RWPE2 (cell line): ENCODE measurements around the gene ZNF133.

Source experiments
- ATAC-seq: fragments of 200-7000 bp; cut with Tn5 transposase; 3 replicates; pipeline ENCODE4 v1.9.1; 2021; ENCODE audit warnings: low read depth
- DNase-seq: peaks from one replicate; pipeline ENCODE4 v3.0.0-alpha.2; 2020; ENCODE audit warnings: low spot score
- H3K27ac ChIP-seq: fragments of 450-650 bp; 2 replicates; pipeline ENCODE4 v1.5.1; 2017; ENCODE audit warnings: mild to moderate bottlenecking; ENCODE audit not compliant: poor library complexity, severe bottlenecking
- H3K27me3 ChIP-seq: fragments of 250-450 bp; sonication (Bioruptor Pico); 2 replicates; pipeline ENCODE4 v1.5.1; 2021; ENCODE audit warnings: mild to moderate bottlenecking, moderate library complexity; ENCODE audit not compliant: insufficient read depth, poor library complexity, severe bottlenecking
- H3K36me3 ChIP-seq: fragments of 250-450 bp; sonication (Bioruptor Pico); 2 replicates; pipeline ENCODE4 v1.5.1; 2020; ENCODE audit warnings: low read depth, mild to moderate bottlenecking, moderate library complexity
- H3K4me1 ChIP-seq: fragments of 250-450 bp; sonication (Bioruptor Pico); 2 replicates; pipeline ENCODE4 v1.5.1; 2021; ENCODE audit warnings: mild to moderate bottlenecking, moderate library complexity; ENCODE audit not compliant: insufficient read depth, poor library complexity, severe bottlenecking
- H3K4me3 ChIP-seq: fragments of 250-450 bp; sonication (Bioruptor Pico); 2 replicates; pipeline ENCODE4 v1.5.1; 2021; ENCODE audit warnings: mild to moderate bottlenecking, moderate library complexity; ENCODE audit not compliant: severe bottlenecking
- H3K9me3 ChIP-seq: fragments of 250-450 bp; sonication (Bioruptor Pico); 2 replicates; pipeline ENCODE4 v1.5.1; 2021; ENCODE audit warnings: mild to moderate bottlenecking, moderate library complexity; ENCODE audit not compliant: severe bottlenecking
- CTCF ChIP-seq: fragments of 450-650 bp; IDR thresholded peaks from one replicate; pipeline ENCODE4 v1.5.1; 2017; ENCODE audit warnings: mild to moderate bottlenecking, moderate library complexity; ENCODE audit not compliant: poor library complexity, severe bottlenecking

The ZNF133 gene

GRCh38 chr20:18289306-18289705 lies 979 bp downstream of the ZNF133 start:
- Histone ChIP-seq H3K27me3 (no peaks in the 10 kb centered on the region), H3K4me3 (peak overlapping the region; percentile 74), H3K9me3 (no peaks in the 10 kb centered on the region), H3K27ac (peak overlapping the region; percentile 56), H3K36me3 (peaks cover 15% of the 10 kb centered on the region), H3K4me1 (no peaks in the 10 kb centered on the region)
- no peak for TF ChIP-seq CTCF
- DNase-seq (no peak), ATAC-seq (no peak)

- ATAC-seq (no peak), DNase-seq (no peak)
- Histone ChIP-seq H3K4me1 (no peaks in the 10 kb centered on the region), H3K9me3 (no peaks in the 10 kb centered on the region), H3K27ac (no peak overlapping the region), H3K36me3 (peaks cover 19% of the 10 kb centered on the region), H3K27me3 (no peaks in the 10 kb centered on the region), H3K4me3 (no peak overlapping the region)
- TF ChIP-seq CTCF: no peak
These were observed 11.0 kb downstream of the ZNF133 start for GRCh38 chr20:18299364-18299763.

- Histone ChIP-seq H3K4me3 (no peak overlapping the region), H3K36me3 (peaks cover 41% of the 10 kb centered on the region), H3K27ac (no peak overlapping the region), H3K9me3 (no peaks in the 10 kb centered on the region), H3K4me1 (no peaks in the 10 kb centered on the region), H3K27me3 (no peaks in the 10 kb centered on the region)
- ATAC-seq: no peak
- TF ChIP-seq CTCF: peak; percentile 25
- DNase-seq: no peak
These were observed 16.3 kb downstream of the ZNF133 start for GRCh38 chr20:18304618-18305017.

GRCh38 chr20:18307301-18307700 lies 19.0 kb downstream of the ZNF133 start:
- no peaks in the 10 kb centered on the region for H3K9me3 ChIP-seq
- ATAC-seq: no peak
- H3K4me1 ChIP-seq: peaks cover 6% of the 10 kb centered on the region
- TF ChIP-seq CTCF: no peak
- no peaks in the 10 kb centered on the region for H3K27me3 ChIP-seq
- H3K36me3 ChIP-seq: peaks cover 53% of the 10 kb centered on the region
- DNase-seq: no peak
- no peak overlapping the region for H3K27ac ChIP-seq
- H3K4me3 ChIP-seq: no peak overlapping the region

GRCh38 chr20:18310051-18310450 lies 21.7 kb downstream of the ZNF133 start:
- Histone ChIP-seq H3K27me3 (no peaks in the 10 kb centered on the region), H3K27ac (no peak overlapping the region), H3K36me3 (peaks cover 46% of the 10 kb centered on the region), H3K9me3 (no peaks in the 10 kb centered on the region), H3K4me1 (peaks cover 24% of the 10 kb centered on the region), H3K4me3 (no peak overlapping the region)
- TF ChIP-seq CTCF: no peak
- ATAC-seq (no peak), DNase-seq (no peak)
